GM13976 (cell line): ENCODE measurements around the gene POLE.
"Not testable (repeated sequence)": the region's sequence is repeated elsewhere in the genome, so short reads cannot be mapped to it uniquely, and the experiment has no call there.

Experiments
- DNase-seq: peaks from one replicate; pipeline ENCODE4 v3.0.0; 2012; ENCODE audit warnings: low spot score
- CTCF ChIP-seq: IDR thresholded peaks from 2 replicates; pipeline ENCODE4 v1.5.1; 2012; ENCODE audit warnings: borderline replicate concordance, mild to moderate bottlenecking; ENCODE audit not compliant: insufficient read depth; ENCODE audit errors: extremely low read depth, missing control alignments, control extremely low read depth
- in situ Hi-C: fragments of 300-500 bp; cut with MboI; formaldehyde crosslinking; loops from one replicate; pipeline ENCODE4 v1.12.0; 2022; ENCODE audit warnings: low sequenced_read_pairs, mixed read lengths, inconsistent platforms; ENCODE audit not compliant: unreplicated experiment

POLE gene

GRCh38 chr12:132601171-132601883 lies 85.8 kb downstream of the POLE start:
- DNase-seq, result no peak
- in situ Hi-C loops, result loop anchor here (25.0 kb wide), 1 partner anchor 189 kb away; no protein-coding TSS in a partner anchor
- TF ChIP-seq CTCF, result no peak

GRCh38 chr12:132600048-132601032 lies 86.8 kb downstream of the POLE start:
- DNase-seq, result peak; percentile 83
- peak; percentile 65 for TF ChIP-seq CTCF
- in situ Hi-C loops, result loop anchor here (25.0 kb wide), 1 partner anchor 188 kb away; no protein-coding TSS in a partner anchor

- DNase-seq, in situ Hi-C loops: not testable (repeated sequence)
Measured at GRCh38 chr12:132599502-132599901, 87.6 kb downstream of the POLE start.

- no peak for TF ChIP-seq CTCF
- in situ Hi-C loops, result no loop called here
- DNase-seq, result no peak
Measured at GRCh38 chr12:132597333-132598316, 89.5 kb downstream of the POLE start.

GRCh38 chr12:132596016-132596415 lies 91.1 kb downstream of the POLE start:
- no peak for DNase-seq
- in situ Hi-C loops, result no loop called here
- TF ChIP-seq CTCF, result no peak

- in situ Hi-C loops, result no loop called here
- no peak for DNase-seq
- TF ChIP-seq CTCF, result no peak
Measured at GRCh38 chr12:132595183-132595582, 92.0 kb downstream of the POLE start.
